ENCODE data around the gene SLC4A5. TPM values are rescaled to one million over a fixed set of nuclear protein-coding genes. Genes with fewer than 3 reads are reported as not detected.
"Not testable (repeated sequence)": the region's sequence is repeated elsewhere in the genome, so short reads cannot be mapped to it uniquely, and the experiment has no call there.

SLC4A5 gene
- total RNA-seq, 2 experiments from 2014 or later = 3.6 to 6.6 TPM

DNA sequence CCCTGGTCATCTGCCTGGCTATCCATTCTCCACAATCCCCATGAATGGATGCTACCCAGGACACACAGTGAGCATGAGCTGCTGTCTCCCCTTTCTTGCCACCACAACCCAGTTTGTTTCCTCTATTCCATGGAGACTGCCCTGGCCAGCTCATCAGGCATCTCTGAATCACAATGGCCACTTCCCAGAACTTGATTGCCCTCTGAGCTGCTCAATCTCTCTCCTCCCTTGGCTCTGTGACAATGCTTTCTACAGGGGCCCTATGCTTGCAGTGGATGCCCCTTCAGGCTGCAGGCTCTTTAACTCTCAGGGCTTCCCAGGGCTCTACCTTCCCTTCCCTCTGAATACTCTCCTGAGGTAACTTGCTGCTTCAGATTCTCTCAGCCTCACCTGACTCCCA, 14.4 kb upstream of the SLC4A5 start:
- no peak overlapping the region for H3K27ac Mint-ChIP-seq
- no peak overlapping the region for H3K4me3 Mint-ChIP-seq
- no peaks in the 10 kb centered on the region for H3K27me3 Mint-ChIP-seq
- H3K36me3 Mint-ChIP-seq = peaks cover 10% of the 10 kb centered on the region
- DNase-seq (no peak), ATAC-seq (ENCODE audit: low read depth) (no peak)
- H3K4me1 Mint-ChIP-seq = no peaks in the 10 kb centered on the region
- POLR2A ChIA-PET = interaction anchor here (0.7 kb wide), 1 partner anchor 11 kb away, joined by 3 read pairs; no protein-coding TSS in a partner anchor
- H3K9me3 Mint-ChIP-seq = no peaks in the 10 kb centered on the region

DNA sequence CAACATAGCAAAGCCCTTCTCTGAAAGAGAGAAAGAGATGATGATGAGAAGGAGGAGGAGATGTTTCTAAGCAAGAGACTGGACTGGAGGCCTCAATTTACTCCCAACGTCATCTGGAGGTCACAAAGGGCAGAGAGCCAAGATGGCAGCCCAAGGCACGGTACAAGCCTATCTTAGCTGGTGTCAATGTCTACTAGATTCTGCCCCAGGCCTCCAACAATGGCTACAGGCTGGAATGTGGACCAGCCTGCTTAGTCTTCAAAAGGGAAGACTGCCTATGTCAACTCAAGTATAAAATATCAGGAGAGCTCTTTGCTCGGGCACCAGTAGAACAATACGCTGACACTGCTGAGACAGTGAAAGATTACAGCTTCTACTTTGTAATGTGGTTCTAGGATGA, 6.7 kb upstream of the SLC4A5 start:
- Mint-ChIP-seq H3K27me3 (no peaks in the 10 kb centered on the region), H3K27ac (no peak overlapping the region), H3K9me3 (no peaks in the 10 kb centered on the region), H3K4me3 (no peak overlapping the region), H3K36me3 (no peaks in the 10 kb centered on the region), H3K4me1 (peaks cover 5% of the 10 kb centered on the region)
- no peak for ATAC-seq (ENCODE audit: low read depth)
- POLR2A ChIA-PET = no interaction called here
- DNase-seq = no peak

DNA sequence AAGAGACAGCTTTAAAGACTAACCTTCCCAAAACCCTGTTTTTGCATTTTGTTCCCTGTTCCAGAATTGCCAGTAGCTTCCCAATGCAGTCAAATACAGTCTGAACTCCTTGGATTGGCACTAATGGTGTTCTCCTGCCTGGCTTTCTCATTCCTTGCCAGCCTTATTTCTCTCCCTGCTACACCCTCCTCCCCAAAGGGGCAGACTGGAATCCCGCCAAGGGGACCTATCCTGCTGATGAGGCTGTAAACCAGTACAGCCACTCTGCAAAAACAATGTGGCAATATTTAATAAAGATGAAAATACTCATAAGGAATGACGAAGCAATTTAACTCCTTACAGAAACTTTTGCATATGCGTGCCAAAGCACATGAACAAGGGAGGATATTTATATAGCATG, 4.5 kb upstream of the SLC4A5 start:
- Mint-ChIP-seq H3K27ac (no peak overlapping the region), H3K27me3 (peaks cover 5% of the 10 kb centered on the region), H3K4me3 (no peak overlapping the region), H3K4me1 (peaks cover 5% of the 10 kb centered on the region), H3K9me3 (no peaks in the 10 kb centered on the region), H3K36me3 (no peaks in the 10 kb centered on the region)
- DNase-seq (no peak), ATAC-seq (ENCODE audit: low read depth) (no peak)
- POLR2A ChIA-PET = no interaction called here

DNA sequence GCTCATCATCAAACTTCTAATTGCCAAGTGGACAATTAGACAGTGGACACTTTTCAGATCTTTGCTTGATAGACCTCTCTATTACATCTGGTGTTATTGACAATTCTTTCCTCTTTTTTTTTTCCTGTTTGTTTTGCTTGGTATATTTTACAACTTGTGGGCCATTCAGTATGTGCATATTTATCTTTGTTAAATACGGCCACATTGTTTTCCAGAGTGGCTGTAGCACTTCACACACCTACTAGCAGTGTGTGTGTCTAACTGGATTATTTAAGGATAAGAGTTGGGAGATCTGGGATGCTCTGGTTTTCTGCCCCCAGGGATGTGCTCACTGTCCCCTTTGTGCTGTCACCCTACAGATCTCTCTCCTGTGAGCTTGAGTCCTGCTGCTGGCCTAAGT, 4.1 kb upstream of the SLC4A5 start:
- no peaks in the 10 kb centered on the region for H3K9me3 Mint-ChIP-seq
- DNase-seq = no peak
- H3K4me3 Mint-ChIP-seq = no peak overlapping the region
- peaks cover 5% of the 10 kb centered on the region for H3K4me1 Mint-ChIP-seq
- no peak overlapping the region for H3K27ac Mint-ChIP-seq
- POLR2A ChIA-PET = no interaction called here
- ATAC-seq (ENCODE audit: low read depth) = no peak
- H3K36me3 Mint-ChIP-seq = no peaks in the 10 kb centered on the region
- H3K27me3 Mint-ChIP-seq = peaks cover 5% of the 10 kb centered on the region

DNA sequence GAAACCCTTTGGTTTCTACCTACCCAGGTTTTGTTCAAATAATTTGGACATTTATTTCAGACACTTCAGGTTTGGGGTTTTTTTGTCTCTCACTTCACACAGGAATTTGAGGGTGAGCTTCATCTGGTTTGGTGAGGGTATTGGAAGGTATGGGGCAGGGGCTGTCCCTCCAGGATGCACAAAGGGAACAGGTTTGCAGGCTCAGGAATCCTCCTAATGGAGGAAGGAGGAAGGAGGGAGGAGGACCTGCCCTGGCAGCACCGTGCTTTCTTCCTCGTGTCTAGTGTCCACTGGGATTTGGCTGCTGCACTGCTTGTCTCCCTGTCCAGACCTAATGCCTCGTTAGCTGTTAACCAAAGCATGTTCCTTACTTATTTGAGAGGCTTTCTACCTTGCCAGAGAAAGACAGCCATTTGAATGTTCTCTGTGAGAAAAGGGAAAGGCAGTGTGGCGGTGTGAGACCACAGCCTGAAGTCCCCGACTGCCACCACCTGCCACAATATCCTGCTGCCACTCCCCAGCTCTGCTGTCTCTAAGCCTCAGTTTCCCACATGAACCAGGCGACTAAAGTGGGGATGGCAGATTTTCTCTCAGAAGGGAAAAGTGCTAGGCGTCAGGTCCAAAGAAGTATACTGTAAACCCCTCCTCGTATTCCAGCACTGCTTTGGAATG, 2.2 kb upstream of the SLC4A5 start:
- POLR2A ChIA-PET = interaction anchor here (0.6 to 2.0 kb wide), 2 partner anchors 37 to 46 kb away, joined by 3 to 6 read pairs; no protein-coding TSS in a partner anchor
- DNase-seq = no peak
- peaks cover 5% of the 10 kb centered on the region for H3K4me1 Mint-ChIP-seq
- peak; percentile 33 for ATAC-seq (ENCODE audit: low read depth)
- peaks cover 11% of the 10 kb centered on the region for H3K27me3 Mint-ChIP-seq
- no peaks in the 10 kb centered on the region for H3K36me3 Mint-ChIP-seq
- no peak overlapping the region for H3K4me3 Mint-ChIP-seq
- H3K9me3 Mint-ChIP-seq = no peaks in the 10 kb centered on the region
- H3K27ac Mint-ChIP-seq = no peak overlapping the region

DNA sequence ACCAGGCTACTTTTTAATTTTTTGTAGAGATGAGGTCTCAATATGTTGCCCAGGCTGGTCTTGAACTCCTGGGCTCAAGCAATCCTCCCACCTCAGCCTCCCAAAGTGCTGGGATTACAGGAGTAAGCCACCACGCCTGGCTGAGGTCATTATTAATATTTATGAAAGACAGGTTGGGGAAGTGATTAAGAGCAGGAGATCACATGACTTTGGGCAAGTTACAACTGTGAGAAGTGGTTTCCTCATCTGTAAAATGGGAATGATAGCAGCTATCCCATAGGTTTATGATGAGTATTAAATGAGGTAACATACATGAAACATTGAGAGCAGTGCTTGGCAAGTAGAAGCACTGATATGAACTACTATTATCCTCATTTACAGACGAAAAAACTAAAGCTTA, 7.0 kb downstream of the SLC4A5 start:
- H3K27me3 Mint-ChIP-seq; ATAC-seq (ENCODE audit: low read depth); H3K27ac Mint-ChIP-seq; H3K4me3 Mint-ChIP-seq; H3K36me3 Mint-ChIP-seq; DNase-seq; H3K4me1 Mint-ChIP-seq; H3K9me3 Mint-ChIP-seq: not testable (repeated sequence)
- POLR2A ChIA-PET = interaction anchor here (0.5 kb wide), 1 partner anchor 46 kb away, joined by 5 read pairs; no protein-coding TSS in a partner anchor

DNA sequence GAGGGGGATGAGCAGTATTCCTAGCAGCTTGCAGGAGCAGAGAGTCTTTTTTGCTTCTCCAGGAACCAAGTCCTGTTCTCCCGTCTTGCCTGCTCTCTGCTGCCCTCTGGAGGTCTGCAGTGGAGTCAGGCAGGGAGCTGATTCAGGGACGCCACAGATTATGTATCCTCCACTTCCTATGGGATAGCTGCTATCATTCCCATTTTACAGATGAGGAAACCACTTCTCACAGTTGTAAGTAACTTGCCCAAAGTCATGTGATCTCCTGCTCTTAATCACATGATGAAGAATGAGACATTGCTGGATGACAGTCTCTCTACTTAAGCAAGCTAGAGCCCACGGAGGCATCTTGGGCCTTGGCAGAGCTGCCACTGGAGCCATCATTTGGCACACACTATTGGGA, 8.3 kb downstream of the SLC4A5 start:
- H3K36me3 Mint-ChIP-seq = no peaks in the 10 kb centered on the region
- POLR2A ChIA-PET = interaction anchor here (0.6 to 1.6 kb wide), 7 partner anchors 18 to 512 kb away, joined by 3 to 8 read pairs (median 3); no protein-coding TSS in a partner anchor
- no peaks in the 10 kb centered on the region for H3K9me3 Mint-ChIP-seq
- no peak overlapping the region for H3K4me3 Mint-ChIP-seq
- H3K27me3 Mint-ChIP-seq = peaks cover 2% of the 10 kb centered on the region
- peak; percentile 81 for DNase-seq
- ATAC-seq (ENCODE audit: low read depth) = peak; percentile 79
- H3K27ac Mint-ChIP-seq = peak overlapping the region; percentile 10
- H3K4me1 Mint-ChIP-seq = peaks cover 3% of the 10 kb centered on the region

DNA sequence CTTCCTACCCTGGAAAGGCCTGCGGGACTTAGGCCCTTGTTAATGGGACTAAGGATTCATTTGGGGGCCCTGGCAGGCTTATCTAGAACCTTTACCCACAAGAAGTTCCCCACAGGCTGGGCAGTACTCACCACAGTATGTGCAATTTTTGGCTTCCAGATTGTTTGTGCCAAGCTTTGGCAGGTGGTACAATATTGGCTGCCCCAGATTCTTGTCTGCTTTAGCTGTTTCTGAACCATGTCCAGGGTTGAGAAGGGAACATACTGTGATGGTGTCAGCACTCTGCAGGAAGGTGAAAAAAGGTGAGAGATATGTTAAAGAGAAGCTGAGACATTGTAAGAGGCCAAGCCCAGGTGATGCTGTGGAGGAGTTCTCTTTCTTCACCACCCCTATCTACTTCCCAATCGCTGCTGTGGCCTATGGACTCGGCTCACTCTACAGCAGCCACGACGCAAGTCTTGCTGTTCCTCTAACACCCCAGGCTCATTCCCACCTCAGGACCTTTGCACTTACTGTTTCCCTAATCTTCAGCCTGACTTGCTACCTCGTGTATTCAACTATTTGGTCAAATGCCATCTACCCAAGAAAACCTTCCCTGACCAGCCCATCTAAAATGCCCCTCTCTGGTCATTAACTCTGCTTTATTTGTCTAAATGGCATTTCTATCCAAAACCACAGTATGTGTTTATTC, 9.2 kb downstream of the SLC4A5 start:
- Mint-ChIP-seq H3K9me3 (no peaks in the 10 kb centered on the region), H3K36me3 (no peaks in the 10 kb centered on the region), H3K27ac (no peak overlapping the region), H3K27me3 (peaks cover 2% of the 10 kb centered on the region), H3K4me1 (peaks cover 3% of the 10 kb centered on the region), H3K4me3 (no peak overlapping the region)
- ATAC-seq (ENCODE audit: low read depth) (no peak), DNase-seq (no peak)
- POLR2A ChIA-PET = interaction anchor here (0.6 to 1.6 kb wide), 3 partner anchors 19 to 84 kb away, joined by 3 to 6 read pairs (median 3); no protein-coding TSS in a partner anchor

DNA sequence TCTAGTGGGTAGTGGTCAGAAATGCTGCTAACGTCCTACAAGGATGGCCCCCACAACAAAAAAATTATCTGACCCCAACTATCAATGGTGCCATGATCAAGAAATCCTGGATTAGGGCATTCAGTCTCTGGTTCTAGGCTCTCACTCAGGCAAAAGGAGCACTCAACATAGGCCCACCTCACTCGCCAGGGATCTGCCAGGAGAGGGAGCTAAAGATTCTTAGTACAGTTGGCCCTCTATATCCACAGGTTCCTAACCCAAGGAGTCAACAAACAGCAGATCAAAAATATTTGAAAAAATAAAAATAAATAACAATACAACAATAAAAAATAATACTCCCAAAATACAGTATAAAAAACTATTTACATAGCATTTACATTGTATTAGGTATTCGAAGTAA, 10.0 kb downstream of the SLC4A5 start:
- no peak overlapping the region for H3K4me3 Mint-ChIP-seq
- H3K36me3 Mint-ChIP-seq = no peaks in the 10 kb centered on the region
- peaks cover 3% of the 10 kb centered on the region for H3K4me1 Mint-ChIP-seq
- ATAC-seq (ENCODE audit: low read depth) (no peak), DNase-seq (no peak)
- POLR2A ChIA-PET = no interaction called here
- peak overlapping the region; percentile 13 for H3K27ac Mint-ChIP-seq
- H3K27me3 Mint-ChIP-seq = peaks cover 2% of the 10 kb centered on the region
- H3K9me3 Mint-ChIP-seq = no peaks in the 10 kb centered on the region

DNA sequence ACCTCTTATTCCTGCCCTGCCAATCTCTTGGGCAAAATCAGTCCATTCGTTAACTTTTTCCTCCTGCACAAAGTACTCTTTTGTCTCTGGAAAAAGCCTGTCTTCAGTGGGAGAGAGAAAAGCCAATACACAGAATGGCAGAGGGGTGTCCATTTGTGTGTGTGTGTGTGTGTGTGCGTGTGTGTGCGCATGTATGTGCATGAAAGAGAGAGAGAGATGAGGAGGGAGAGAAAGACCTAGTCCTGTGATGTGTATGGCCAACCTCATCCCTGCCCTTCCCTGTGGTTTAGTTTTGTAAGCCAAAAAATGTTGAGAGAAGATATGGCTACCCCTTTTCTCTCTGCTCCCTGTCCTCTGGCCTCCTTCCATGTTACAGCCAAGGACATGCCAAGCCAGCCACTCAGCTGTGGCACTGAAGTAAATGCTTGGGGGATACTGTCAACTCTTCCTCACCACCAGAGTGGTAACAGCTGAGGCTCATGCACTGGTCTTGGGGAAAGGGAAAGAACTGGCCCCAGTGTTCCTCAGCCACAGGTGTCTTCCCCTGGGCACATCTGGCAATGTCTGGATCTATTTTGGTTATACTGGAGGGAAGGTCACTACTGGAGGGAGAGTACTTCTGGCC, 10.6 kb downstream of the SLC4A5 start:
- ATAC-seq (ENCODE audit: low read depth) (no peak), DNase-seq (no peak)
- H3K4me1 Mint-ChIP-seq = peaks cover 5% of the 10 kb centered on the region
- H3K27ac Mint-ChIP-seq = peak overlapping the region; percentile 13
- H3K4me3 Mint-ChIP-seq = no peak overlapping the region
- H3K27me3 Mint-ChIP-seq = peaks cover 2% of the 10 kb centered on the region
- H3K36me3 Mint-ChIP-seq = no peaks in the 10 kb centered on the region
- H3K9me3 Mint-ChIP-seq = no peaks in the 10 kb centered on the region
- POLR2A ChIA-PET = no interaction called here

DNA sequence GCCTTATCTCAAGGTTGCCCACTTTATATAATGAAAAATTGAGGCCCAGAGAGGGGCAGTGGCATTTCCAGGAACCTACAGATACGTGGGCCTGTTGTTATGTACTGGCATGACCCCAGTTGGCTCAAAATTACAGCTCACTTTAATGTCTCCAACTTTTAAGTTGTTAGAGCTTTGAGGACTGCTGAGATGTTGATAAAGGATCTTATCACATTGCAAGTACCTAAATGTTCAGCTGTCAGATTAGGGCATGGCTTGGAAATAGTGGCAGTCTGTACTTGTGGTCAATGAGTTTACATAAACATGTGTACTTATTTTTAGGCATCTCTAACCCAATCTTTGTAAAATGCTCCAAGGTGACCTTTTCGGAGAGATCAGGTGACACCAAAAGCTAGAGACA, 14.6 kb downstream of the SLC4A5 start:
- no peaks in the 10 kb centered on the region for H3K36me3 Mint-ChIP-seq
- H3K9me3 Mint-ChIP-seq = no peaks in the 10 kb centered on the region
- H3K27me3 Mint-ChIP-seq = no peaks in the 10 kb centered on the region
- no peak overlapping the region for H3K4me3 Mint-ChIP-seq
- H3K27ac Mint-ChIP-seq = no peak overlapping the region
- no peak for ATAC-seq (ENCODE audit: low read depth)
- no peak for DNase-seq
- peaks cover 5% of the 10 kb centered on the region for H3K4me1 Mint-ChIP-seq
- POLR2A ChIA-PET = no interaction called here

DNA sequence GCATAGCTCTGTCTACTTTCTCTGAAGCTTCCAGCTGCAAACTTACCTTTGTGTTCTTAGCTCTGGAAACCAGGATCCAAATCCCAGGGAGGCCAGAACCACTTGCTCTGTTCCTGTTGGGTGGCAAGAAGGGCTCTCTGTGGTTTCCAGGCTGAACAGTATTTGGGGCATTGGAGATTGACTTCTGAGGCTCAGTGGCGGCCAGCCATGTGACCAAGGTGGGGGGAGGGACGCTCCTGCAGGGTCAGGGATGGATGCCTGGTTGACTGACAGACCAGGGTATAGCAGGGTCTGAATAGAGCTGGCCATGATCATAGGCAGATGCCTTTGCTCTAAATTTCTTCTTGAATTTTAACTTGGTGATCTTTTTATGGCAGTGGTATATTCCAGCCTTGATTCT, 15.1 kb downstream of the SLC4A5 start:
- Mint-ChIP-seq H3K27ac (no peak overlapping the region), H3K36me3 (no peaks in the 10 kb centered on the region), H3K27me3 (no peaks in the 10 kb centered on the region), H3K4me3 (no peak overlapping the region), H3K9me3 (no peaks in the 10 kb centered on the region), H3K4me1 (peaks cover 5% of the 10 kb centered on the region)
- POLR2A ChIA-PET = no interaction called here
- ATAC-seq (ENCODE audit: low read depth) (no peak), DNase-seq (no peak)

DNA sequence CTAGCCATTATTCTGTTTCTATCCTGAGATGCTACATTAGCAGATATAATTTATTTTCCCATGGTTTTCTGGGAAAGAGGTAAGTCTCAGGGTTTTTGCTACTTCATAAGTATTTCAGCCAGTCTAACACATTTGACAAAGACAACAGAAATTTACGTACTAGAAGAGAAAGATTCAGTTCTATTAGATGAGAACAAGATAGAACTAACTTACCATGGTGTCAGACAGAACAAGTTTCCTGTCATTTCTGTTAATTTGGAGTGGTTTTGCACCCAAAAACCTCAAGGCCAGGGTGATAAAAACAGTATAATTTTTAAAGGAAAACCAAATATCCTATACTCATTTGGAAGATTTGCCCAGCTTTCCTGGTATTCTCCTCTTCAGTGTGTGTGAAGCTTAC, 15.6 kb downstream of the SLC4A5 start:
- Mint-ChIP-seq H3K4me3 (no peak overlapping the region), H3K9me3 (no peaks in the 10 kb centered on the region), H3K27ac (no peak overlapping the region), H3K36me3 (no peaks in the 10 kb centered on the region), H3K4me1 (peaks cover 5% of the 10 kb centered on the region), H3K27me3 (no peaks in the 10 kb centered on the region)
- DNase-seq (no peak), ATAC-seq (ENCODE audit: low read depth) (no peak)
- POLR2A ChIA-PET = no interaction called here

DNA sequence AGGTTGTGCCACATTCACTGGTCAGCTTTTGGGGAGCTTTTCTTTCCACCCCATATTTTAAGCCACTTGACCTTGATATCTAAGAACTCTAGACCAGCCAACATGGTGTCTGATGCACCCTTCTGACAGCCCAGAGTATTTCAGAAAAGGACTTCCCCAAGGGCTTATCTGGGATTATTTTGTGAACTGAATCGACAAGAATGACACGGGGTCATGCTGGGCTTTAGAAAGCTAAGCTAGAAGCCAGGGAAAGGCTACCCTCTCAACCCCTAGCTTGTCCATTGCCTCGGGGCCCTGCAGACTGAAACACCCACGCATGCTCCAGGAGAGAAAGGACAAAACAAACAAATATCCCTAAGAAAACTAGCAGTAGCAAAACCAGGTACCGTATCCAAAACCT, 16.0 kb downstream of the SLC4A5 start:
- Mint-ChIP-seq H3K9me3 (no peaks in the 10 kb centered on the region), H3K4me3 (no peak overlapping the region), H3K36me3 (no peaks in the 10 kb centered on the region), H3K27ac (no peak overlapping the region), H3K27me3 (no peaks in the 10 kb centered on the region), H3K4me1 (peaks cover 5% of the 10 kb centered on the region)
- POLR2A ChIA-PET = no interaction called here
- DNase-seq (no peak), ATAC-seq (ENCODE audit: low read depth) (no peak)
